ENCODE results near the gene LDAH. TPM values are rescaled to one million over a fixed set of nuclear protein-coding genes. Genes with fewer than 3 reads are reported as not detected.

The LDAH gene
- total RNA-seq, 4 donors from 2014 or later: 7.4 to 14.5 (median 13.5) TPM

- no peaks in the 10 kb centered on the region for H3K27me3 ChIP-seq
- no peak overlapping the region for H3K27ac ChIP-seq
- peaks cover 0 to 42% (median 0%) of the 10 kb centered on the region in 3 donors for H3K36me3 ChIP-seq
- TF ChIP-seq POLR2A (IDR thresholded peaks at IDR 0.05): no peak
- no peaks in the 10 kb centered on the region for H3K9me3 ChIP-seq
- DNase-seq: no peak
- H3K4me3 ChIP-seq: no peak overlapping the region
- no peaks in the 10 kb centered on the region for H3K4me1 ChIP-seq
Observed at GRCh38 chr2:20689428-20690264, 133.3 kb downstream of the LDAH start.

- TF ChIP-seq, protein P1, sequence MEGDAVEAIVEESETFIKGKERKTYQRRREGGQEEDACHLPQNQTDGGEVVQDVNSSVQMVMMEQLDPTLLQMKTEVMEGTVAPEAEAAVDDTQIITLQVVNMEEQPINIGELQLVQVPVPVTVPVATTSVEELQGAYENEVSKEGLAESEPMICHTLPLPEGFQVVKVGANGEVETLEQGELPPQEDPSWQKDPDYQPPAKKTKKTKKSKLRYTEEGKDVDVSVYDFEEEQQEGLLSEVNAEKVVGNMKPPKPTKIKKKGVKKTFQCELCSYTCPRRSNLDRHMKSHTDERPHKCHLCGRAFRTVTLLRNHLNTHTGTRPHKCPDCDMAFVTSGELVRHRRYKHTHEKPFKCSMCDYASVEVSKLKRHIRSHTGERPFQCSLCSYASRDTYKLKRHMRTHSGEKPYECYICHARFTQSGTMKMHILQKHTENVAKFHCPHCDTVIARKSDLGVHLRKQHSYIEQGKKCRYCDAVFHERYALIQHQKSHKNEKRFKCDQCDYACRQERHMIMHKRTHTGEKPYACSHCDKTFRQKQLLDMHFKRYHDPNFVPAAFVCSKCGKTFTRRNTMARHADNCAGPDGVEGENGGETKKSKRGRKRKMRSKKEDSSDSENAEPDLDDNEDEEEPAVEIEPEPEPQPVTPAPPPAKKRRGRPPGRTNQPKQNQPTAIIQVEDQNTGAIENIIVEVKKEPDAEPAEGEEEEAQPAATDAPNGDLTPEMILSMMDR (IDR thresholded peaks at IDR 0.05): no peak
- no peak for TF ChIP-seq POLR2A (IDR thresholded peaks at IDR 0.05)
- peaks cover 0 to 49% (median 0%) of the 10 kb centered on the region in 3 donors for H3K36me3 ChIP-seq
- H3K4me3 ChIP-seq: no peak overlapping the region
- H3K27ac ChIP-seq: no peak overlapping the region
- H3K9me3 ChIP-seq: no peaks in the 10 kb centered on the region
- DNase-seq: no peak
- H3K27me3 ChIP-seq: no peaks in the 10 kb centered on the region
- no peaks in the 10 kb centered on the region for H3K4me1 ChIP-seq
Observed at GRCh38 chr2:20687260-20687832, 135.6 kb downstream of the LDAH start.

DNA sequence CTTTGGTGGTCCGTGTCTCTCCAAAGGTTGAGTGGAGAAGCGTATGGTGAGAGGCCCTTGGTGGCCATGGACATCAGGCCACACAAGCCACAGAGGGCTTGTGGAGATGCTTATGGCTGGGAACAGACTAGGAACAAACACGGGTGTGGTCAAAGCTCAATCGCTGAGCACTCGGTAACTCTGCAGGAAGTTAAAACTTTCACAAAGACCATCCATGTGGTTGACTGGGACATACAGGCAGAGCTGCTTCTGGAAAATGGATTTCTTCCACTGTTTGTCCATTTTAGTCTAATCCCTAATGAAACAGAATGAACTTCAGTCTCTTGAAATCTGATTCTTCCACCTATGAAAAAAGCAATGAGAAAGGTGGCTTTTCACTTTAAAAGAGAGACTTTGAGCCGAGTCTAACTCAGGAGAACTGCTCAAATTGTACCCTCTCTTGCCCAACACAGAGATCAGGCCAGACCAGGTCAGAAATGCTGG is 138.3 kb downstream of the LDAH start:
- no peaks in the 10 kb centered on the region for H3K4me1 ChIP-seq
- no peak overlapping the region for H3K4me3 ChIP-seq
- TF ChIP-seq, protein P1 (IDR thresholded peaks at IDR 0.05): no peak
- TF ChIP-seq POLR2A (IDR thresholded peaks at IDR 0.05): no peak
- no peaks in the 10 kb centered on the region for H3K9me3 ChIP-seq
- H3K27me3 ChIP-seq: no peaks in the 10 kb centered on the region
- no peak overlapping the region for H3K27ac ChIP-seq
- peaks cover 0 to 47% (median 0%) of the 10 kb centered on the region in 3 donors for H3K36me3 ChIP-seq
- no peak for DNase-seq

DNA sequence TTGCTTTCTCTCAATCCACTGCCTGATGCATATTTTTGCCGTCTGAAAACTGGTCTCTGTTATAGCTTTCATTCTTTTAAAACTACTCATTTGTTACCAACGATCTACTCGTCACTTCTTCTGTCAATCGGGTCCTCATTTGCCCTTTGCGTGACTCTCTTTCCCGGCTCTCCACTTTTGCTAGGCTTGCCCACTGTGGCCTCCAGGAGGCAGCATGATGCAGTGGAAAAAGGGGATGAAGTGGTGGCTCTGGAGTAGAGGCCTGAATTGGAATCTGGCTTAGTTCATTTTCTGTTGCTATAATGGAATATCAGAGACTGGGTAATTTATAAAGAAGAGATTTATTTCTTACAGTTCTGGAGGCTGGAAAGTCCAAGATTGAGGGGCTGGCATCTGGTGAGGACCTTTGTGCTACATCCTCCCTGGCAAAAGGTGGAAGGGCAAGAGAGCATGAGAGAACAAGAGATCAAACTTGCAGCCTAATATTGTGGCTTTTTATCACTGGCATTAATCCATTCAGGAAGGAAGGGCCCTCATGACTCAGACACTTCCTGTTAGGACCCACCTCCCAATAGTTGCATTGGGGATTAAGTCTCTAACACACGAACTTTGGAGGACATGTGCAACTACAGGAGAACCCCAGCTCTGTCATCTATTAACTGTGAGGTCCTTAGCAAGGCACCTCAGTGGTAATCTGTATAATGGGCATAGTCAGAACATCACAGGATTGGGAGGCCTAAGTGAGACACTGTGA is 140.6 kb downstream of the LDAH start:
- H3K4me3 ChIP-seq: no peak overlapping the region
- no peak overlapping the region for H3K27ac ChIP-seq
- no peaks in the 10 kb centered on the region for H3K27me3 ChIP-seq
- DNase-seq: peak in 1 of 3 donors; percentile 40
- no peaks in the 10 kb centered on the region for H3K4me1 ChIP-seq
- peaks cover 0 to 35% (median 0%) of the 10 kb centered on the region in 3 donors for H3K36me3 ChIP-seq
- no peaks in the 10 kb centered on the region for H3K9me3 ChIP-seq
- TF ChIP-seq POLR2A (IDR thresholded peaks at IDR 0.05): no peak
- TF ChIP-seq, protein P1 (IDR thresholded peaks at IDR 0.05): peak in 4 of 6 experiments; percentile 27 to 41 (median 30)

- H3K4me1 ChIP-seq: peaks cover 0 to 10% (median 4%) of the 10 kb centered on the region in 4 donors
- no peak overlapping the region for H3K27ac ChIP-seq
- no peaks in the 10 kb centered on the region for H3K27me3 ChIP-seq
- TF ChIP-seq POLR2A (IDR thresholded peaks at IDR 0.05): no peak
- TF ChIP-seq, protein P1 (IDR thresholded peaks at IDR 0.05): no peak
- no peaks in the 10 kb centered on the region for H3K9me3 ChIP-seq
- H3K36me3 ChIP-seq: peaks cover 0 to 23% (median 0%) of the 10 kb centered on the region in 3 donors
- no peak for DNase-seq
- no peak overlapping the region for H3K4me3 ChIP-seq
Observed at GRCh38 chr2:20680744-20681375, 142.0 kb downstream of the LDAH start.
